ENCODE measurements around the gene DUSP12. TPM values are rescaled to one million over a fixed set of nuclear protein-coding genes. Genes with fewer than 3 reads are reported as not detected.
A peak's percentile ranks its signal among the peaks of the same experiment; 100 is the strongest.

Gene DUSP12
- total and polyA plus RNA-seq, 9 of the 15 experiments (the other 6 are each of a cell fraction or from before 2014, with no cell fraction given) = 10.4 to 81.4 (median 43.6) TPM

DNA sequence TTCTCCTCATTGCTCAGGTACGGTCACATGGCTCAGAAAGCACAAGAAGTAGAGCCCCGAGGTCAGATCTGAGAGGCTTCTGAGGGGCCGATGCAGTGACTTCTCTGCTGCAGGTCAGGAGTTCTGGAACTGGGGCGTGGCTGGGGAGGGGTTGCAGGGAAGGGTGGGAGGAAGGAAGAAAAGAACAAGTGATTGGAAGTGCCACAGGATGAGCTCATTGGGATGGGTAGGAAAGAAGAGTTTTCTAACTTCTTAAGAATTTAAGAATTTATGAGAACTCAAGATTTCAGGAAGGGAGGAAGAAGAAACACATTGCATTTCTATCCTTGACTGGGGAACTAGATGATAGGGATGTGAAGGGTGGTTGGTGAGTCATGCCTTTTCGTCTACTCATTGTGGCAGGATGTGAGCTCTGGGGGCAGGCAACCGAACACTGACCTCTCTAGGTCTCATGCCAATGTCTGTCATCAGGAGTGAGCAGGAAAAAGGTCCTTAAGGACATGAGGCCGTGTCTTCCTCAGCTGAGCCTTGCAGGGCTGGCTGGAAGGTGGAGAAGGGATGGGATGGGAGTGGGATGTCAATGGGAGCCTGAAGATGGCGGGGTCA lies 27.7 kb upstream of the DUSP12 start (continued):
- TF ChIP-seq NR3C1 (CRISPR knock-in tag; IDR thresholded peaks at IDR 0.05) = no peak
- no peak for TF ChIP-seq IFI16 (CRISPR knock-in tag; IDR thresholded peaks at IDR 0.05)
- TF ChIP-seq, protein P1, sequence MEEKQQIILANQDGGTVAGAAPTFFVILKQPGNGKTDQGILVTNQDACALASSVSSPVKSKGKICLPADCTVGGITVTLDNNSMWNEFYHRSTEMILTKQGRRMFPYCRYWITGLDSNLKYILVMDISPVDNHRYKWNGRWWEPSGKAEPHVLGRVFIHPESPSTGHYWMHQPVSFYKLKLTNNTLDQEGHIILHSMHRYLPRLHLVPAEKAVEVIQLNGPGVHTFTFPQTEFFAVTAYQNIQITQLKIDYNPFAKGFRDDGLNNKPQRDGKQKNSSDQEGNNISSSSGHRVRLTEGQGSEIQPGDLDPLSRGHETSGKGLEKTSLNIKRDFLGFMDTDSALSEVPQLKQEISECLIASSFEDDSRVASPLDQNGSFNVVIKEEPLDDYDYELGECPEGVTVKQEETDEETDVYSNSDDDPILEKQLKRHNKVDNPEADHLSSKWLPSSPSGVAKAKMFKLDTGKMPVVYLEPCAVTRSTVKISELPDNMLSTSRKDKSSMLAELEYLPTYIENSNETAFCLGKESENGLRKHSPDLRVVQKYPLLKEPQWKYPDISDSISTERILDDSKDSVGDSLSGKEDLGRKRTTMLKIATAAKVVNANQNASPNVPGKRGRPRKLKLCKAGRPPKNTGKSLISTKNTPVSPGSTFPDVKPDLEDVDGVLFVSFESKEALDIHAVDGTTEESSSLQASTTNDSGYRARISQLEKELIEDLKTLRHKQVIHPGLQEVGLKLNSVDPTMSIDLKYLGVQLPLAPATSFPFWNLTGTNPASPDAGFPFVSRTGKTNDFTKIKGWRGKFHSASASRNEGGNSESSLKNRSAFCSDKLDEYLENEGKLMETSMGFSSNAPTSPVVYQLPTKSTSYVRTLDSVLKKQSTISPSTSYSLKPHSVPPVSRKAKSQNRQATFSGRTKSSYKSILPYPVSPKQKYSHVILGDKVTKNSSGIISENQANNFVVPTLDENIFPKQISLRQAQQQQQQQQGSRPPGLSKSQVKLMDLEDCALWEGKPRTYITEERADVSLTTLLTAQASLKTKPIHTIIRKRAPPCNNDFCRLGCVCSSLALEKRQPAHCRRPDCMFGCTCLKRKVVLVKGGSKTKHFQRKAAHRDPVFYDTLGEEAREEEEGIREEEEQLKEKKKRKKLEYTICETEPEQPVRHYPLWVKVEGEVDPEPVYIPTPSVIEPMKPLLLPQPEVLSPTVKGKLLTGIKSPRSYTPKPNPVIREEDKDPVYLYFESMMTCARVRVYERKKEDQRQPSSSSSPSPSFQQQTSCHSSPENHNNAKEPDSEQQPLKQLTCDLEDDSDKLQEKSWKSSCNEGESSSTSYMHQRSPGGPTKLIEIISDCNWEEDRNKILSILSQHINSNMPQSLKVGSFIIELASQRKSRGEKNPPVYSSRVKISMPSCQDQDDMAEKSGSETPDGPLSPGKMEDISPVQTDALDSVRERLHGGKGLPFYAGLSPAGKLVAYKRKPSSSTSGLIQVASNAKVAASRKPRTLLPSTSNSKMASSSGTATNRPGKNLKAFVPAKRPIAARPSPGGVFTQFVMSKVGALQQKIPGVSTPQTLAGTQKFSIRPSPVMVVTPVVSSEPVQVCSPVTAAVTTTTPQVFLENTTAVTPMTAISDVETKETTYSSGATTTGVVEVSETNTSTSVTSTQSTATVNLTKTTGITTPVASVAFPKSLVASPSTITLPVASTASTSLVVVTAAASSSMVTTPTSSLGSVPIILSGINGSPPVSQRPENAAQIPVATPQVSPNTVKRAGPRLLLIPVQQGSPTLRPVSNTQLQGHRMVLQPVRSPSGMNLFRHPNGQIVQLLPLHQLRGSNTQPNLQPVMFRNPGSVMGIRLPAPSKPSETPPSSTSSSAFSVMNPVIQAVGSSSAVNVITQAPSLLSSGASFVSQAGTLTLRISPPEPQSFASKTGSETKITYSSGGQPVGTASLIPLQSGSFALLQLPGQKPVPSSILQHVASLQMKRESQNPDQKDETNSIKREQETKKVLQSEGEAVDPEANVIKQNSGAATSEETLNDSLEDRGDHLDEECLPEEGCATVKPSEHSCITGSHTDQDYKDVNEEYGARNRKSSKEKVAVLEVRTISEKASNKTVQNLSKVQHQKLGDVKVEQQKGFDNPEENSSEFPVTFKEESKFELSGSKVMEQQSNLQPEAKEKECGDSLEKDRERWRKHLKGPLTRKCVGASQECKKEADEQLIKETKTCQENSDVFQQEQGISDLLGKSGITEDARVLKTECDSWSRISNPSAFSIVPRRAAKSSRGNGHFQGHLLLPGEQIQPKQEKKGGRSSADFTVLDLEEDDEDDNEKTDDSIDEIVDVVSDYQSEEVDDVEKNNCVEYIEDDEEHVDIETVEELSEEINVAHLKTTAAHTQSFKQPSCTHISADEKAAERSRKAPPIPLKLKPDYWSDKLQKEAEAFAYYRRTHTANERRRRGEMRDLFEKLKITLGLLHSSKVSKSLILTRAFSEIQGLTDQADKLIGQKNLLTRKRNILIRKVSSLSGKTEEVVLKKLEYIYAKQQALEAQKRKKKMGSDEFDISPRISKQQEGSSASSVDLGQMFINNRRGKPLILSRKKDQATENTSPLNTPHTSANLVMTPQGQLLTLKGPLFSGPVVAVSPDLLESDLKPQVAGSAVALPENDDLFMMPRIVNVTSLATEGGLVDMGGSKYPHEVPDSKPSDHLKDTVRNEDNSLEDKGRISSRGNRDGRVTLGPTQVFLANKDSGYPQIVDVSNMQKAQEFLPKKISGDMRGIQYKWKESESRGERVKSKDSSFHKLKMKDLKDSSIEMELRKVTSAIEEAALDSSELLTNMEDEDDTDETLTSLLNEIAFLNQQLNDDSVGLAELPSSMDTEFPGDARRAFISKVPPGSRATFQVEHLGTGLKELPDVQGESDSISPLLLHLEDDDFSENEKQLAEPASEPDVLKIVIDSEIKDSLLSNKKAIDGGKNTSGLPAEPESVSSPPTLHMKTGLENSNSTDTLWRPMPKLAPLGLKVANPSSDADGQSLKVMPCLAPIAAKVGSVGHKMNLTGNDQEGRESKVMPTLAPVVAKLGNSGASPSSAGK (IDR thresholded peaks at IDR 0.05) = peak; percentile 63
- TF ChIP-seq CREM (IDR thresholded peaks at IDR 0.05; ENCODE audit: low read depth) = peak; percentile 70
- no peak for TF ChIP-seq ZNF764 (CRISPR knock-in tag; IDR thresholded peaks at IDR 0.05; ENCODE audit: low read depth)
- TF ChIP-seq KDM2B (CRISPR knock-in tag; IDR thresholded peaks at IDR 0.05) = no peak
- no peak for TF ChIP-seq CEBPB (tag; IDR thresholded peaks at IDR 0.05)
- TF ChIP-seq KAT2B (IDR thresholded peaks at IDR 0.05; ENCODE audit: low read depth, low read length) = no peak
- TF ChIP-seq STAT5A (IDR thresholded peaks at IDR 0.05; ENCODE audit: borderline replicate concordance, low read length) = no peak
- TF ChIP-seq NRF1 (conservative IDR thresholded peaks at IDR 0.05 in 1 of 2, IDR thresholded peaks at IDR 0.05 in 1 of 2) = no peak; a peak in 1 of 4 replicates
- no peak for TF ChIP-seq ESRRB (CRISPR knock-in tag; IDR thresholded peaks at IDR 0.05; ENCODE audit: borderline replicate concordance)
- no peak for TF ChIP-seq HNRNPLL (IDR thresholded peaks at IDR 0.05; ENCODE audit: low read depth, low read length, poor library complexity, severe bottlenecking)
- TF ChIP-seq MIER1 (IDR thresholded peaks at IDR 0.05; ENCODE audit: low read depth) = 0 out of 2 replicates have a peak, but pooled peaks have one; percentile 39
- no peak for TF ChIP-seq GTF2F1 (IDR thresholded peaks at IDR 0.05; ENCODE audit: low read depth, low read length)
- peak; percentile 25; the same call in 1 of the 2 replicates for TF ChIP-seq MTA2 (IDR thresholded peaks at IDR 0.05; ENCODE audit: low read depth)
- TF ChIP-seq, protein P2, sequence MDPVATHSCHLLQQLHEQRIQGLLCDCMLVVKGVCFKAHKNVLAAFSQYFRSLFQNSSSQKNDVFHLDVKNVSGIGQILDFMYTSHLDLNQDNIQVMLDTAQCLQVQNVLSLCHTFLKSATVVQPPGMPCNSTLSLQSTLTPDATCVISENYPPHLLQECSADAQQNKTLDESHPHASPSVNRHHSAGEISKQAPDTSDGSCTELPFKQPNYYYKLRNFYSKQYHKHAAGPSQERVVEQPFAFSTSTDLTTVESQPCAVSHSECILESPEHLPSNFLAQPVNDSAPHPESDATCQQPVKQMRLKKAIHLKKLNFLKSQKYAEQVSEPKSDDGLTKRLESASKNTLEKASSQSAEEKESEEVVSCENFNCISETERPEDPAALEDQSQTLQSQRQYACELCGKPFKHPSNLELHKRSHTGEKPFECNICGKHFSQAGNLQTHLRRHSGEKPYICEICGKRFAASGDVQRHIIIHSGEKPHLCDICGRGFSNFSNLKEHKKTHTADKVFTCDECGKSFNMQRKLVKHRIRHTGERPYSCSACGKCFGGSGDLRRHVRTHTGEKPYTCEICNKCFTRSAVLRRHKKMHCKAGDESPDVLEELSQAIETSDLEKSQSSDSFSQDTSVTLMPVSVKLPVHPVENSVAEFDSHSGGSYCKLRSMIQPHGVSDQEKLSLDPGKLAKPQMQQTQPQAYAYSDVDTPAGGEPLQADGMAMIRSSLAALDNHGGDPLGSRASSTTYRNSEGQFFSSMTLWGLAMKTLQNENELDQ (CRISPR knock-in tag; IDR thresholded peaks at IDR 0.05; ENCODE audit: borderline replicate concordance) = no peak
